Measurements from ENCODE around the gene PLEKHM3.

DNA sequence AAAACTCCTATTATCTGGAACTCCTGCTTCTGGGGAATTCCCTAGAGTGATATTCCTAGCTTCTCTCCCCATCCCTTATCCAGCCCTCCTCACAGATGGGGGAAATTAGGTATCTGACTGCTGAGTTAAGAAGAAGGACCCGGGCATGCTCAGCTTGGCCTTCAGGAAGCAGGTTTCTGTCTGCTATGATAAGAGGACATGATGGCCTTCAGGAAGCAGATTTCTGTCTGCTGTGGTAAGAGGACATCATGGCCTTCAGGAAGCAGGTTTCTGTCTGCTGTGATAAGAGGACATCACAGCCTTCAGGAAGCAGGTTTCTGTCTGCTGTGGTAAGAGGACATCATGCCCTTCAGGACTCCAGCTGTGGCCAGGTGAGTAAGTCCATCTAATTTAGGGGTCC lies 65.2 kb downstream of the PLEKHM3 start:
- TF ChIP-seq, protein P1, sequence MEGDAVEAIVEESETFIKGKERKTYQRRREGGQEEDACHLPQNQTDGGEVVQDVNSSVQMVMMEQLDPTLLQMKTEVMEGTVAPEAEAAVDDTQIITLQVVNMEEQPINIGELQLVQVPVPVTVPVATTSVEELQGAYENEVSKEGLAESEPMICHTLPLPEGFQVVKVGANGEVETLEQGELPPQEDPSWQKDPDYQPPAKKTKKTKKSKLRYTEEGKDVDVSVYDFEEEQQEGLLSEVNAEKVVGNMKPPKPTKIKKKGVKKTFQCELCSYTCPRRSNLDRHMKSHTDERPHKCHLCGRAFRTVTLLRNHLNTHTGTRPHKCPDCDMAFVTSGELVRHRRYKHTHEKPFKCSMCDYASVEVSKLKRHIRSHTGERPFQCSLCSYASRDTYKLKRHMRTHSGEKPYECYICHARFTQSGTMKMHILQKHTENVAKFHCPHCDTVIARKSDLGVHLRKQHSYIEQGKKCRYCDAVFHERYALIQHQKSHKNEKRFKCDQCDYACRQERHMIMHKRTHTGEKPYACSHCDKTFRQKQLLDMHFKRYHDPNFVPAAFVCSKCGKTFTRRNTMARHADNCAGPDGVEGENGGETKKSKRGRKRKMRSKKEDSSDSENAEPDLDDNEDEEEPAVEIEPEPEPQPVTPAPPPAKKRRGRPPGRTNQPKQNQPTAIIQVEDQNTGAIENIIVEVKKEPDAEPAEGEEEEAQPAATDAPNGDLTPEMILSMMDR (IDR thresholded peaks at IDR 0.05): no peak
- no peak for TF ChIP-seq POLR2A (IDR thresholded peaks at IDR 0.05)
